Mesenchymal stem cell (in vitro differentiated cells and primary cell): ENCODE data around the gene VIM.

Experiments used
- DNase-seq: peaks from one replicate; pipeline ENCODE4 v3.0.0-alpha.2; 2013
- H2AFZ ChIP-seq: one replicate; pipeline ENCODE4 v1.6.1; 2013; ENCODE audit warnings: low read depth, mild to moderate bottlenecking, control low read depth, inconsistent platforms, low read length, moderate library complexity
- H2AK5ac ChIP-seq: 2 replicates; pipeline ENCODE4 v1.6.1; 2013; ENCODE audit warnings: low read length, moderate library complexity, mild to moderate bottlenecking, inconsistent platforms; ENCODE audit not compliant: severe bottlenecking
- H2BK120ac ChIP-seq: one replicate; pipeline ENCODE4 v1.6.1; 2013; ENCODE audit warnings: low read depth, mild to moderate bottlenecking, inconsistent platforms, low read length, moderate library complexity
- H2BK12ac ChIP-seq, 2 experiments: one replicate each; pipeline ENCODE4 v1.6.1; 2013; ENCODE audit warnings: inconsistent platforms in 2 of 2, low read length in 2 of 2, mild to moderate bottlenecking in 2 of 2, moderate library complexity in 2 of 2, control low read depth in 1 of 2
- H2BK15ac ChIP-seq: one replicate; pipeline ENCODE4 v1.6.1; 2013; ENCODE audit warnings: mild to moderate bottlenecking, low read depth, inconsistent platforms; ENCODE audit not compliant: poor library complexity, severe bottlenecking
- H2BK5ac ChIP-seq: 2 replicates; pipeline ENCODE4 v1.6.1; 2013; ENCODE audit warnings: low read depth, mild to moderate bottlenecking, low read length, control low read depth, inconsistent platforms; ENCODE audit not compliant: poor library complexity, severe bottlenecking
- H3K14ac ChIP-seq, 2 experiments: one replicate each; pipeline ENCODE4 v1.6.1; 2013; ENCODE audit warnings: inconsistent platforms in 2 of 2, low read length in 2 of 2, control low read depth in 1 of 2, mild to moderate bottlenecking in 1 of 2, moderate library complexity in 1 of 2
- H3K18ac ChIP-seq, 2 experiments: one replicate each; pipeline ENCODE4 v1.6.1; 2013; ENCODE audit warnings: inconsistent platforms in 2 of 2, low read length in 2 of 2, control low read depth in 1 of 2, low read depth in 1 of 2, mild to moderate bottlenecking in 1 of 2
- H3K23ac ChIP-seq, 2 experiments: one replicate each; pipeline ENCODE4 v1.6.1; 2013; ENCODE audit warnings: inconsistent platforms in 2 of 2, low read length in 2 of 2, mild to moderate bottlenecking in 2 of 2, moderate library complexity in 2 of 2, control low read depth in 1 of 2
- H3K27ac ChIP-seq: 2 replicates; pipeline ENCODE4 v1.5.1; 2013; ENCODE audit warnings: mild to moderate bottlenecking, moderate library complexity, low read length, control low read depth, inconsistent platforms; ENCODE audit not compliant: poor library complexity, severe bottlenecking
- H3K27me3 ChIP-seq, 2 experiments: 2 replicates each; pipeline versions ENCODE4 v1.6.1 to v1.7.0; 2013; ENCODE audit warnings: low read length in 2 of 2, mild to moderate bottlenecking in 2 of 2, moderate library complexity in 2 of 2, control low read depth in 1 of 2, inconsistent platforms in 1 of 2; ENCODE audit not compliant: control insufficient read depth in 1 of 2, insufficient read depth in 1 of 2
- H3K36me3 ChIP-seq, 2 experiments: 2 replicates each; pipeline versions ENCODE4 v1.6.1 to v1.7.0; 2013; ENCODE audit warnings: low read length in 2 of 2, control low read depth in 1 of 2, inconsistent platforms in 1 of 2, low read depth in 1 of 2, mild to moderate bottlenecking in 1 of 2; ENCODE audit not compliant: insufficient read depth in 2 of 2, control insufficient read depth in 1 of 2
- H3K4ac ChIP-seq, 2 experiments: one replicate each; pipeline ENCODE4 v1.6.1; 2013; ENCODE audit warnings: inconsistent platforms in 2 of 2, low read length in 2 of 2, mild to moderate bottlenecking in 2 of 2, moderate library complexity in 2 of 2, control low read depth in 1 of 2, low read depth in 1 of 2
- H3K4me1 ChIP-seq: 2 replicates; pipeline ENCODE4 v1.6.1; 2013; ENCODE audit warnings: low read depth, low read length, control low read depth; ENCODE audit not compliant: control insufficient read depth, insufficient read depth
- H3K4me2 ChIP-seq: 2 replicates; pipeline ENCODE4 v1.6.1; 2013; ENCODE audit warnings: low read length, mild to moderate bottlenecking, inconsistent platforms; ENCODE audit not compliant: poor library complexity, severe bottlenecking
- H3K4me3 ChIP-seq, 2 experiments: 2 replicates each; pipeline versions ENCODE4 v1.5.1 to v1.7.0; 2013; ENCODE audit warnings: low read length in 2 of 2, mild to moderate bottlenecking in 2 of 2, control low read depth in 1 of 2, low read depth in 1 of 2; ENCODE audit not compliant: insufficient read depth in 1 of 2
- H3K79me1 ChIP-seq: replicated peaks from 2 replicates; pipeline ENCODE4 v1.6.1; 2013; ENCODE audit warnings: mild to moderate bottlenecking, control low read depth, low read length, inconsistent platforms; ENCODE audit not compliant: poor library complexity, severe bottlenecking
- H3K9ac ChIP-seq: 2 replicates; pipeline ENCODE4 v1.7.0; 2013; ENCODE audit warnings: mild to moderate bottlenecking, low read length, moderate library complexity
- H3K9me3 ChIP-seq: 2 replicates; pipeline ENCODE4 v1.7.0; 2013; ENCODE audit warnings: mild to moderate bottlenecking, low read length; ENCODE audit not compliant: control insufficient read depth
- H4K8ac ChIP-seq: one replicate; pipeline ENCODE4 v1.6.1; 2013; ENCODE audit warnings: inconsistent platforms, mild to moderate bottlenecking, low read length, moderate library complexity
- H4K91ac ChIP-seq: one replicate; pipeline ENCODE4 v1.6.1; 2013; ENCODE audit warnings: mild to moderate bottlenecking, low read length, inconsistent platforms
- WGBS: methylation state at CpG from one replicate; pipeline ENCODE4 v1.1.7; 2013; ENCODE audit warnings: mixed read lengths; 5-methylcytosine and 5-hydroxymethylcytosine counted together

VIM gene

GRCh38 chr10:17209302-17209701, 18.7 kb upstream of the VIM start:
- Histone ChIP-seq H3K9ac (peak overlapping the region; percentile 86), H3K23ac (no peak overlapping the region), H3K14ac (no peak overlapping the region), H2BK12ac (no peak overlapping the region), H3K4me2 (no peak overlapping the region), H3K18ac (no peak overlapping the region), H3K4me1 (peaks cover 5% of the 10 kb centered on the region), H2BK15ac (no peak overlapping the region), H3K79me1 (peaks cover 12% of the 10 kb centered on the region), H4K8ac (no peak overlapping the region), H2BK5ac (no peak overlapping the region), H3K27me3 (no peaks in the 10 kb centered on the region), H2BK120ac (no peak overlapping the region), H2AK5ac (no peak overlapping the region), H3K4me3 (no peak overlapping the region), H3K9me3 (no peaks in the 10 kb centered on the region), H3K27ac (peak overlapping the region; percentile 26), H2AFZ (no peak overlapping the region), H3K4ac (no peak overlapping the region), H4K91ac (no peak overlapping the region), H3K36me3 (peaks cover 0 to 3% of the 10 kb centered on the region in 2 experiments)
- DNase-seq, result no peak
- no CpG with 5 or more reads among the region's 1 CpG for WGBS

GRCh38 chr10:17209881-17210280, 18.2 kb upstream of the VIM start:
- no peak overlapping the region for H4K8ac ChIP-seq
- no peak overlapping the region for H2AFZ ChIP-seq
- no peak for DNase-seq
- H2BK120ac ChIP-seq, result no peak overlapping the region
- no peaks in the 10 kb centered on the region for H3K27me3 ChIP-seq
- peaks cover 5% of the 10 kb centered on the region for H3K4me1 ChIP-seq
- no peak overlapping the region for H2BK12ac ChIP-seq
- H3K23ac ChIP-seq, result no peak overlapping the region
- no peak overlapping the region for H2BK15ac ChIP-seq
- H3K4me2 ChIP-seq, result no peak overlapping the region
- no peaks in the 10 kb centered on the region for H3K9me3 ChIP-seq
- no peak overlapping the region for H3K14ac ChIP-seq
- H3K18ac ChIP-seq, result no peak overlapping the region
- no peak overlapping the region for H3K27ac ChIP-seq
- H3K36me3 ChIP-seq, result peaks cover 0 to 3% of the 10 kb centered on the region in 2 experiments
- no peak overlapping the region for H4K91ac ChIP-seq
- H2BK5ac ChIP-seq, result no peak overlapping the region
- 79% methylated on average over 2 of the region's 2 CpGs for WGBS
- H3K79me1 ChIP-seq, result peaks cover 12% of the 10 kb centered on the region
- H2AK5ac ChIP-seq, result no peak overlapping the region
- peak overlapping the region; percentile 86 for H3K9ac ChIP-seq
- H3K4me3 ChIP-seq, result peak overlapping the region in 1 of 2 experiments; percentile 10
- H3K4ac ChIP-seq, result no peak overlapping the region

GRCh38 chr10:17210361-17210760, 17.7 kb upstream of the VIM start:
- H3K79me1 ChIP-seq, result peaks cover 12% of the 10 kb centered on the region
- no peak overlapping the region for H3K4ac ChIP-seq
- H2AFZ ChIP-seq, result no peak overlapping the region
- H2AK5ac ChIP-seq, result no peak overlapping the region
- H3K23ac ChIP-seq, result no peak overlapping the region
- peak overlapping the region; percentile 86 for H3K9ac ChIP-seq
- H2BK12ac ChIP-seq, result no peak overlapping the region
- H3K4me1 ChIP-seq, result peaks cover 5% of the 10 kb centered on the region
- peak; percentile 22 for DNase-seq
- H4K91ac ChIP-seq, result no peak overlapping the region
- H3K14ac ChIP-seq, result no peak overlapping the region
- 0% methylated on average over 1 of the region's 3 CpGs for whole genome bisulfite sequencing
- H2BK5ac ChIP-seq, result no peak overlapping the region
- no peaks in the 10 kb centered on the region for H3K27me3 ChIP-seq
- H2BK120ac ChIP-seq, result no peak overlapping the region
- no peak overlapping the region for H2BK15ac ChIP-seq
- H3K27ac ChIP-seq, result no peak overlapping the region
- H3K36me3 ChIP-seq, result peaks cover 0 to 3% of the 10 kb centered on the region in 2 experiments
- H3K9me3 ChIP-seq, result no peaks in the 10 kb centered on the region
- H3K4me3 ChIP-seq, result peak overlapping the region in 1 of 2 experiments; percentile 10
- no peak overlapping the region for H3K4me2 ChIP-seq
- H4K8ac ChIP-seq, result no peak overlapping the region
- H3K18ac ChIP-seq, result no peak overlapping the region

GRCh38 chr10:17212802-17213221, 15.2 kb upstream of the VIM start:
- H4K91ac ChIP-seq, result no peak overlapping the region
- H3K4me2 ChIP-seq, result no peak overlapping the region
- no peak overlapping the region for H3K14ac ChIP-seq
- H3K79me1 ChIP-seq, result peaks cover 10% of the 10 kb centered on the region
- H2BK120ac ChIP-seq, result no peak overlapping the region
- peaks cover 0 to 3% of the 10 kb centered on the region in 2 experiments for H3K36me3 ChIP-seq
- peak overlapping the region; percentile 98 for H2AK5ac ChIP-seq
- H3K27ac ChIP-seq, result peak overlapping the region; percentile 21
- H2AFZ ChIP-seq, result no peak overlapping the region
- peak; percentile 37 for DNase-seq
- no peak overlapping the region for H3K23ac ChIP-seq
- H2BK12ac ChIP-seq, result peak overlapping the region; percentile 54 to 59
- H3K27me3 ChIP-seq, result no peaks in the 10 kb centered on the region
- H3K4ac ChIP-seq, result peak overlapping the region in 1 of 2 experiments; percentile 37
- no peak overlapping the region for H4K8ac ChIP-seq
- H3K4me1 ChIP-seq, result peaks cover 11% of the 10 kb centered on the region
- no peak overlapping the region for H2BK5ac ChIP-seq
- H3K9ac ChIP-seq, result peak overlapping the region; percentile 94
- peak overlapping the region in 1 of 2 experiments; percentile 34 for H3K18ac ChIP-seq
- no peak overlapping the region for H3K4me3 ChIP-seq
- no peak overlapping the region for H2BK15ac ChIP-seq
- H3K9me3 ChIP-seq, result no peaks in the 10 kb centered on the region
